Lower lobe of right lung (tissue), 2 donors: ENCODE measurements around the gene CCDC88C. TPM values are rescaled to one million over a fixed set of nuclear protein-coding genes. Genes with fewer than 3 reads are reported as not detected.

Experiments
- ATAC-seq, 2 donors: fragments of 200-7000 bp; cut with Tn5 transposase; one replicate each; pipeline ENCODE4 v1.9.1; 2020 to 2022; ENCODE audit warnings: mild to moderate bottlenecking in 2 of 2, moderate library complexity in 2 of 2
- DNase-seq: peaks from one replicate; pipeline ENCODE4 v3.0.0-alpha.2; 2020
- H3K27ac ChIP-seq: fragments of 200-600 bp; one replicate; pipeline ENCODE4 v1.8.0; 2022
- H3K27me3 ChIP-seq: fragments of 200-600 bp; one replicate; pipeline ENCODE4 v1.8.0; 2022; ENCODE audit warnings: low read depth
- H3K36me3 ChIP-seq: fragments of 200-600 bp; one replicate; pipeline ENCODE4 v1.8.0; 2022; ENCODE audit warnings: mild to moderate bottlenecking
- H3K4me1 ChIP-seq: fragments of 200-600 bp; one replicate; pipeline ENCODE4 v1.8.0; 2022
- H3K4me3 ChIP-seq: fragments of 200-600 bp; one replicate; pipeline ENCODE4 v1.8.0; 2022; ENCODE audit warnings: mild to moderate bottlenecking
- H3K9me3 ChIP-seq: fragments of 200-600 bp; one replicate; pipeline ENCODE4 v1.8.0; 2022
- intact Hi-C: fragments of 100-400 bp; cut with DNase I; formaldehyde crosslinking; loops from one replicate; pipeline ENCODE4 v1.11.0; 2022
- total RNA-seq: library from RNA; stranded (reverse); fragmentation: NEBNext Ultra II Directional; extraction: Animal tissue kit (Norgen Biotek cat#: 25700); gene quantifications from one replicate; pipeline ENCODE4 v1.2.1, GENCODE V29; 2021
- TF ChIP-seq, protein P1 (sequence below): fragments of 200-600 bp; IDR thresholded peaks from one replicate; pipeline ENCODE4 v1.8.0; 2022; ENCODE audit warnings: antibody characterized with exemption, mild to moderate bottlenecking
- donor health status: DM: no; HTN: yes; CAD: no; lungs with severe emphysema.

CCDC88C gene
- total RNA-seq, 1 donor from 2014 or later, result 45.8 TPM

DNA sequence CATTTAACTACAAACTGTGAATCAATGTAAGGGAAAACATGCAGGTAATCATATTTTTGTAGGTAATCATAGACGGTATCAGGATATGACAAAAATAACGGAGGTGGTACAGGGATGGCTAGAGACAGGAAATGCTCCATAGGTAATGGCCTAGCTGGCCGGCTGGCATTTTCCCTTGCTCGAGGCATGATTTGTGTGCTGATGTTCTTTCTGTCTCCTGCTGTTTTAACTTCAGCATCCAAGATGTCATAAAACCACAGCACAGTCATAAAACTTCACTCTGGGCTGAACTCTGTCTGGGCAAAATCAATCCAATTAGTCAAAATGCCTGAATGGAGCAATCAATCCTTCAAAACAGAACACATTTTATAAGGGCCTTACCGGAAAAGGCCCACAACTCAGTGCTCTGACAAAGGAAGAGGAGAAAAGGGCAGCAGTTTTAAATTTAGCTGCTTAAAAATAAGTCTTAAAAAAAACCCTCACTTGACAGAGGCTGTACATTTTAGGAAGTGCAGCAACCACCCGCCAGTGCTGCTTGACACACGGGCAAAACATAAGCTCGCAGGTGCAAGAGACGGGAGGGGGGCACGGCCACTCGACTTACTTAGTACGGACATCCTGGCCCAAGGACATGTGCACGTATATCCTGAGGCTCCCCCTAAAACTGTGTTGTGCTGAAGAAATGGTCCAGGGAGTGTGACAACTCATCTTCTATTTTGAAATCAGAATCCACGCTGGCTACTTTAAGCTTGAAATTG, 132.7 kb downstream of the CCDC88C start:
- ATAC-seq (no peak), DNase-seq (peak; percentile 39)
- TF ChIP-seq, protein P1, sequence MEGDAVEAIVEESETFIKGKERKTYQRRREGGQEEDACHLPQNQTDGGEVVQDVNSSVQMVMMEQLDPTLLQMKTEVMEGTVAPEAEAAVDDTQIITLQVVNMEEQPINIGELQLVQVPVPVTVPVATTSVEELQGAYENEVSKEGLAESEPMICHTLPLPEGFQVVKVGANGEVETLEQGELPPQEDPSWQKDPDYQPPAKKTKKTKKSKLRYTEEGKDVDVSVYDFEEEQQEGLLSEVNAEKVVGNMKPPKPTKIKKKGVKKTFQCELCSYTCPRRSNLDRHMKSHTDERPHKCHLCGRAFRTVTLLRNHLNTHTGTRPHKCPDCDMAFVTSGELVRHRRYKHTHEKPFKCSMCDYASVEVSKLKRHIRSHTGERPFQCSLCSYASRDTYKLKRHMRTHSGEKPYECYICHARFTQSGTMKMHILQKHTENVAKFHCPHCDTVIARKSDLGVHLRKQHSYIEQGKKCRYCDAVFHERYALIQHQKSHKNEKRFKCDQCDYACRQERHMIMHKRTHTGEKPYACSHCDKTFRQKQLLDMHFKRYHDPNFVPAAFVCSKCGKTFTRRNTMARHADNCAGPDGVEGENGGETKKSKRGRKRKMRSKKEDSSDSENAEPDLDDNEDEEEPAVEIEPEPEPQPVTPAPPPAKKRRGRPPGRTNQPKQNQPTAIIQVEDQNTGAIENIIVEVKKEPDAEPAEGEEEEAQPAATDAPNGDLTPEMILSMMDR, result no peak
- Histone ChIP-seq H3K27ac (no peak overlapping the region), H3K36me3 (peaks cover 68% of the 10 kb centered on the region), H3K4me3 (no peak overlapping the region), H3K9me3 (no peaks in the 10 kb centered on the region), H3K4me1 (peaks cover 9% of the 10 kb centered on the region), H3K27me3 (no peaks in the 10 kb centered on the region)
- intact Hi-C loops, result loop anchor here (5.0 to 10.0 kb wide), 2 partner anchors 108 to 380 kb away; no protein-coding TSS in a partner anchor

DNA sequence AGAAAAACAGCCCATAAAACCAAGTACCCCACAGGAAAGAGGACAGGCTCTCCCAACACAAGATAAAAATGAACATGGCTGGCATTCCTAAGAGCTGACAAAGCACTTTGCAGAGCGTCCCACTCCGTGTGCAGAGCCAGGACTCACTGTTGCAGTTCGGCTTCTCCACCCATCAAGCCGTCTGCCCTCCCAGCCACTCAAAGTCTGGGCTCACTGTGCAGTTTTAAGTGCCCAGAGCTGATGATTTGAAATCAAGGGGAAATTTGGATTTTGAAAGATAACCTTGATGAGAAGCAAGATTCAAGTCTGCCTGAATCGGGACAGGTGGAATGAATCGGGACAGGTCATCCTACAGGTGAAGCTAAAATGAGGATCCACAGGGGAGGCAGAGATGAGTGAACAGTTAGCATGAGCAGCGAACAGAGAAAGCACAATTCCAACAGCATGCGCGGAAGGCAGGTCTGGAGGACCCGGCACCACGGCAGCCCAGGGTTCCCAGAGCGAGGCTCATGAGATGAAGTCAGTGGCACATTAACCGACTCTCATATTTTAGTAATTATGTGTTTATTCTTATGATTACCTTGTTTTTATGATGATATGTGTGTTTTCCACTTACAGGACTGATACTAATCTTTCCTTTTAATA, 133.4 kb downstream of the CCDC88C start:
- Histone ChIP-seq H3K27me3 (no peaks in the 10 kb centered on the region), H3K9me3 (no peaks in the 10 kb centered on the region), H3K36me3 (peaks cover 68% of the 10 kb centered on the region), H3K4me3 (no peak overlapping the region), H3K4me1 (peaks cover 9% of the 10 kb centered on the region), H3K27ac (no peak overlapping the region)
- DNase-seq (peak; percentile 47), ATAC-seq (peak; percentile 36 to 72)
- intact Hi-C loops, result loop anchor here (5.0 to 10.0 kb wide), 2 partner anchors 107 to 379 kb away; no protein-coding TSS in a partner anchor
- TF ChIP-seq, protein P1, result no peak

DNA sequence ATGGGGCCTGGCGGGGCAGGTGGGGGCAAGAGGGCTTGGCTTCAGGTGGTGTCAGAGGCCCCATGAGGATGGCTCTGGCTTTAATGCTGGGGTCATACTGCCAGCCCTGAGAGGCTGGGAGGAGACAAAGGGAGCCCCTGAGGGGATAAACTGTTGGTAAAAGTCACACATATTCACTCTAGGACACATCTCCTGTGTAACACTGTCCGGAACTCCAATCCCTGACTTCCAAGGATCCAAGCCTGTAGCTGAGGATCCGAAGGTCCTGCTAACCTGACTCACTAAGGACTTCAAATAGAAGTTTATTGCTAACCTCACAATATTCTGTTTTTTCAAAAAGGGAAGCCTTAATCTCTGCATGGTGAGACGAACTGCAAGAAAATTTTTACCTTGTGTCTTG, 134.0 kb downstream of the CCDC88C start:
- intact Hi-C loops, result loop anchor here (5.0 to 10.0 kb wide), 2 partner anchors 106 to 379 kb away; no protein-coding TSS in a partner anchor
- H3K9me3 ChIP-seq, result no peaks in the 10 kb centered on the region
- H3K4me1 ChIP-seq, result peaks cover 9% of the 10 kb centered on the region
- DNase-seq (no peak), ATAC-seq (no peak)
- peaks cover 68% of the 10 kb centered on the region for H3K36me3 ChIP-seq
- TF ChIP-seq, protein P1, result no peak
- H3K4me3 ChIP-seq, result no peak overlapping the region
- H3K27ac ChIP-seq, result no peak overlapping the region
- no peaks in the 10 kb centered on the region for H3K27me3 ChIP-seq

DNA sequence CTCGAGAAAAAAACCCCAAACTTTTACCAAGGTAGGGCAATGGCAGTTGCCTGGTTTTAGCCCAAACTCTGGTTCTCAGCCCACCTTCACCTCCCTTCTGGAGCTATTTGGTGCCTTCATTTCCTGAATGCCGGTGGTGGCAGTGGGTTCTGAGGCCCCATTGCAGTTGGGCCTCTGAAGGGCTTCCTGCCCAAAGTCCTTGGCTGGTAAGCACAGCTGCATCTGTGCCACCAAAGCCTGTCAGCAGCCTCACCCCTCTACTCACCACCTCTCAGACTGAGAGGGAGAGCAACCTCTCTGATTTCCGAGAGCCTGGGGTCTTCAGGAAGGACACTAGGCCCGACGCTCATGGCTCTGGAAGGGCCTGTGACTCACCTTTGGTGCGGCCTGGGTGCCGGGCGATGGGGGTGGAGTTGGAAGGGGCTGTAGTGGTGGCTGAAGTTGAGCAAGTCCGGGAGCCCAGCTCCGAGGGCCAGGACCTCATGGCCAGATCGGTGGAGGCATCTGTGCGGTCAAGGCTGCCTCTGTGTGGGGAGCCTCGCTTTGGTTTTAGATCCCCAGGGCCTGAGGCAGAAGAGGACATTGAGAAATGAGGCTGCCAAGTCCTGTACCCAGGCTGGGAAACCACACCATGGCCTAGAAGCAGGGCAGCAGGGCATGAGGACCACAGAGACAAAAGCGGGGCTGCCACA, 134.5 kb downstream of the CCDC88C start:
- intact Hi-C loops, result loop anchor here (5.0 to 10.0 kb wide), 2 partner anchors 106 to 378 kb away; no protein-coding TSS in a partner anchor
- H3K36me3 ChIP-seq, result peaks cover 68% of the 10 kb centered on the region

DNA sequence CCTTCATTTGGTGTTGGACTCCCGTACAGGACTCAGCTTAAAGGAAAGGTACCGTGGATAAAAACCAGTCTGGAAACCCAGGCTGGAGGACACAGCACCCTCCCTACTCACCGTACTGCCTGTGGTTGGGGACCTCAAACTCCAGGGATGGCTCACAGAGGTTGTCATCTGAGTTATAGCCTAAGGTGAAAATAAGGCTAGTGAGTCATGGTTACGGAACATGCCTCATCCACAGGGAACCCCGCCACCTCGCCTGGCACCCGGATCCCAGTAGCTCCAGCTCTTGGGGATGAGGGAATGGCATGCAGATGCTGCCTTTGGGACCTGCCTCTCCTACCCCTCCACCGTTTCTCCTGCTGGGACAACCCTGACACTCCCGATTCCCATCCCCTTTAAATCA, 136.3 kb downstream of the CCDC88C start:
- intact Hi-C loops, result loop anchor here (5.0 to 10.0 kb wide), 2 partner anchors 104 to 377 kb away; no protein-coding TSS in a partner anchor
- TF ChIP-seq, protein P1, result no peak
- no peaks in the 10 kb centered on the region for H3K27me3 ChIP-seq
- no peak overlapping the region for H3K27ac ChIP-seq
- H3K9me3 ChIP-seq, result no peaks in the 10 kb centered on the region
- DNase-seq (no peak), ATAC-seq (no peak)
- no peak overlapping the region for H3K4me3 ChIP-seq
- H3K4me1 ChIP-seq, result peaks cover 9% of the 10 kb centered on the region
- H3K36me3 ChIP-seq, result peaks cover 76% of the 10 kb centered on the region

More for the DNA sequence above, 134.5 kb downstream of the CCDC88C start:
- Histone ChIP-seq H3K27ac (no peak overlapping the region), H3K4me1 (peaks cover 9% of the 10 kb centered on the region), H3K9me3 (no peaks in the 10 kb centered on the region), H3K27me3 (no peaks in the 10 kb centered on the region), H3K4me3 (no peak overlapping the region)
- TF ChIP-seq, protein P1, result no peak
- DNase-seq, result peak; percentile 17
- ATAC-seq, result no peak
